ENCODE data around the gene PDE6B.
"Not testable (repeated sequence)": the region's sequence is repeated elsewhere in the genome, so short reads cannot be mapped to it uniquely, and the experiment has no call there.

PDE6B gene

DNA sequence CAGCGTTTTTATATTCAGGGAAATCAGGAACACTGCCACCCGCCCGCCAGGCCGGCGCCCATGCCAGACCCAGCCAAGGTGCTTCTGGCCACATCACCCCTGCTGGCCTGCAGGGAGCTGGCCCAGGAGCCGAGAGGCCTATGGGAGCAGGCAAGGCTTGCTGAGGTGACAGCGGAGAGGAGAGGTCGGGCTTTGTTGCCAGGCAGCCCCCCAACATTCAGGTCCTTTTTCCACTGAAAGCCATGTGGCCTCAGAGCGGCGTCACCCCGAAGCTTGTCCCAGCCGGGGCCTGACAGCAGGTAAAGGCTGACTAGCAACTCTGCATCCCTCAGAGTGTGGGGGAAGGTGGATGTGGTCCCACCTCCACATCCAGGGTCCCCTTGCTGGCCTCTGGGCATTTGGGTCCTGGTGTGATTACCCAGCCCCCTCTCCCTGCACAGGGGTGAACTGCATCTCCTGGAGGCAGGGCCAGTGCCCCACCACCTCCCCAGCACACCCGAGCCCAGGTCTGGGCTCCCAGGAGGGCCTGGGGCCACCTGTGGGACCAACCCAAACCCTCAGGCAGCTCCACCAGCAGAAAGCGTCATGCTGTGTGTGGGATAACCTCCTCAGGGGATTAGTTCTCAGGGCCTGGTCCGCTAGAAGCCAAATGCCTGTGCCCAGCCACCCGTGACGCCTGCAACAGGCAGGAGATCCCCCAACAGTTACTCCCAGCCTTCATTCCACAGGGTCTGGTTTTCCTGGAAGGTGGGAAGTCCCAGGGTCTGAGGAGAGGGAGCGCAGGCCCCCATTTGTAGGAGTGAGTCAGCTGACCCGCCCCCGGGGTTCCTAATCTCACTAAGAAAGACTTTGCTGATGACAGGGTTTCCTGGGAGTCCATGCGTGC lies at the start of gene PDE6B:
Gene PDE6B, plus strand, starts transcription at position 869 of the 886 bp plus-strand sequence. CDS start 54 bp downstream, outside the sequence.
- no peak for DNase-seq (ENCODE audit: low read depth in 3 of 3)

DNA sequence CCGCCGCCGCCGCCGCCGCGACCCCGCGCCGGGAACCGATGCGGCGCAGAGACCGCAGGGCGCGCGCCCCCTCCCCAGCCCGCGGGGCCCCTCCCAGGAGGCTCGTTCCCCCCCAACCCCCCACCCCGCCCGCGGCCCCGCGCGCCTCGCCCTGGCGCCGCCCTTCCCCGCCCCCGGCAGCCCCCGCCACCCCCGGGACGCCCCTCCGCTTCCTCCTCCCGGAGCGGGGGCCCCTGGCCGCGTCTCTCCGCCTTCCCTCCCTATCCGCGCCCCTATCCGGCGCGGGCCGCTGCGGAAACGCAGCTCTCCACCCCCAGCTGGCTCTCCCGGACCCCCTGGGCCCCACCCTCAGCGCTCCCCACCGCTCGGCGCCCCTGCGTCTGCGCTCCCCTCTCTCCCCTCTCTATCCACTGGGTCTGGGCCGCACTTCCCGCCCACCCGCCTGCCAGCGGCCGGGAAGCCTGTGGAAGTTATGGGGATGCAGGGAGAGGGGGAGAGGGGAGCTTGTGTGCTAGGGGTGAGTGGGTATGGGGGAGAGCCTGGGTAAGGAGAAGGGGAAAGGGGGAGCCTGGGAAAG lies 49.0 kb upstream of the PDE6B start, which contains the start of gene TMEM271:
Gene TMEM271, minus strand, starts transcription at position 51 of the 577 bp plus-strand sequence. CDS start 233 bp downstream, outside the sequence.
- no peak for DNase-seq (ENCODE audit: low read depth in 3 of 3)

DNA sequence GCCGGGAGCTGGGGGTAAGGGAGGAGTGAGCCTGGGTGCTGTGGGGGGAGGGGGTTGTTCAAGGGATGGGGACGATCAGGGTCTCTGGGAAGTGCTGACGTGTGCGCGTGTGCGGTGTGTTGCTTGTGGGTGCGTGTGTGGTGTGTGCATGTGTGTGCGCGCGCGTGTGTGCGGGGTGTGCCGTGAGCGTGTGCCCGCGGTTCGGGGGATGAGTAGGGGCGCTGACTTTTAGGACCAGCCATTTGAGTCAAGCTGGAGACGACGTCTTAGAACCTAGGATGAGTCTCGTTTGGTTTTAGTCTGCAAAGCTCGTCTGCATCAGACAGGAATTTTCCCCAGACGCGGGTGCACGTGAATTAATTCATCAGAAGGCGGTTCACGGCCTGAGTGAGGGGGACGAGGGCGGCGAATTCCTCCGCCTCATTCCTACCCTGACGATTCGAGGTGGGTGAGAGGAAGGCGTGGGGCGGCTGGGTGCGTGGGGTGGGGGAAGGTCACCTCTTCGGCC lies 48.3 kb upstream of the PDE6B start:
- no peak for DNase-seq (ENCODE audit: low read depth in 3 of 3)

DNA sequence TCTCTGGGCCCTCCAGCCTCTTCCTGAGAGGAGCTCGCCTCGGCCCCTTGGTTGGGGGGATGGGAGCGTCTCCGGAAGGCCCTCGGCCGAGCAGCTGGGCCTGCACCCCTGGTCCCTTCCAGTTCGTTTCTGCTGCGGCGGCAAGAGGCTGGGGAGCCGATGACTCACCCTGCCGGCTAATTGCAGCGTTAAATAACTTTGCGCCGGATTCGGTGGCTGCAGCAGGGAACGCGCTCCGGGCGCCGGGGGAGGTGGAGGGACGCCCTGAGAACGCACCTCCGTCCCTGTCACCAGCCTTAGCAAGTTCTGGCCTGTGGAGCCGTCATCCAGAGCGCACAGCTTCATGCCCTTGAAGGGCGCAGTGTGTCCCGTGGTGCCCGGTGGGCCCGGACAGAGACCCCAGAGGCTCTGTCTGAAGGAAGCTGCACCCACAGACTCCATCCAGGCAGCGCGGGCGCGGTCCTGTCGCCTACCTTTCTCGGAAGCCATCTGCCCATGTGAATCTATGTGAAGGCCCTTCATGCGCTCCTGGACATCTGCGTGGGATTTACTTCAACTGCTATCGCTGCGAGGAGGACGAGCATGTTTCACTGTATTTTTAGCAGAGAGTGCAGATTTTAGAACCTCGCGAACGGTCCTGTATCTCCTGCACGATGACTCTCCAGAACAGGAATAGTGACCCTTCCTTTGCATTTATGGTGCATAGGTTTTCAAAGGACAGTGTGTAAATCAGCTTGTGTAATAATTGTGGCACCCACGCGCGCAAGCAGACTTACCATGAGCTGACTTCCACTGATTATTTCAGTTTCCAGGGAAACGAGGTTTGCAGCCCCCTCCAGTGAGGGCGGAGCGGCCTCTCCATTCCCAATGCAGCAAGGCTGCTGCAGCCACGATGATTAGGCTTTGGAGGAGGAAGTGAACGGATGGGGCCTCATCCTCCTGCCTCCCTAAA lies 47.6 kb upstream of the PDE6B start:
- no peak for DNase-seq (ENCODE audit: low read depth in 3 of 3)

DNA sequence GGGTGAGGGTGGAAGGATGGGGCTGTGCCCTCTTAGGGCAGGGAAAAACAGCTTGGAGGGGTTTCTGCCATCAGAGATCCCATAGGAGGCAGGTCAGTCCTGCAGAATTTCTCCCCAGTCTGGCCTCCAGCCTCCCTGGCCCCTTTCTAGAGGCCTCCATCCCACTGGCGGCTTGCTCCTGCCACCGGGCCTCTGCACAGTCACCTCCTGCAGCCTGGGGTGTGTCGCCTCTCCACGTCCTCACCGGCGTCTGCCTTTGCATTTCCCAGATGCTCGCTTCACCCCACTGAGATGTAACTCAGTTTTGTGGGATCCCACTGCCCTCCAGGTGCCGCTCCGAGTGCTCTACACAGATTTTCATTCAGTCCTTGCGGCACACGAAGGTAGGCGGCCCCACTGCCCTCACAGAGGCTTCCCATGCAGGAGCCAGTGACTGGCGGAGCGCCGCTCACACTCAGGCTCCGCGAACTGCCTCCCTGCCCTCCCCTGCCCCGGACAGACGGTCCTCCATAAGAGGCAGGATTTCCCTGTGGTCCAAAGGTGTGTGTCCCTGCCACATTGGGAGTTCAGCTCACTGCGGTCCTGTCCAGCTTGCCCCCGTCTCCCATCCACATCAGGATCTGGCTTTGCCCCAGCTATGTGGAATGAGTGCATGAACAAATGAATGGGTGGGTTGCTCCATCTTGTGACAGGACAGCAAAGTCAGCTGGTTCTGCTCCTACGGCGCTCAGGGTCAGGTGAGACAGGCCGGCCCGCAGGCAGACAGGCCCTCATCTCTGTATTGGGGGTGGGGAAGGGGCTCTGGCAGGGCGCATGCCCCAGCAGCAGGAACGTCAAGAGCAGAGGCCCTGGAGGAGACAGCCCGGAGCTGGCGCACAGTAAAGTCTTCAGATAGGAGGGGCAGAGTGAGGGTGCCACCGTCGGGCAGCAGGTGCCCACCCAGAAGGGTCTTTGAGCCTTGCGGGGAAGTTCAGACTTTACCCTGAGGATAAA lies 46.6 kb upstream of the PDE6B start:
- no peak for DNase-seq (ENCODE audit: low read depth in 3 of 3)

DNA sequence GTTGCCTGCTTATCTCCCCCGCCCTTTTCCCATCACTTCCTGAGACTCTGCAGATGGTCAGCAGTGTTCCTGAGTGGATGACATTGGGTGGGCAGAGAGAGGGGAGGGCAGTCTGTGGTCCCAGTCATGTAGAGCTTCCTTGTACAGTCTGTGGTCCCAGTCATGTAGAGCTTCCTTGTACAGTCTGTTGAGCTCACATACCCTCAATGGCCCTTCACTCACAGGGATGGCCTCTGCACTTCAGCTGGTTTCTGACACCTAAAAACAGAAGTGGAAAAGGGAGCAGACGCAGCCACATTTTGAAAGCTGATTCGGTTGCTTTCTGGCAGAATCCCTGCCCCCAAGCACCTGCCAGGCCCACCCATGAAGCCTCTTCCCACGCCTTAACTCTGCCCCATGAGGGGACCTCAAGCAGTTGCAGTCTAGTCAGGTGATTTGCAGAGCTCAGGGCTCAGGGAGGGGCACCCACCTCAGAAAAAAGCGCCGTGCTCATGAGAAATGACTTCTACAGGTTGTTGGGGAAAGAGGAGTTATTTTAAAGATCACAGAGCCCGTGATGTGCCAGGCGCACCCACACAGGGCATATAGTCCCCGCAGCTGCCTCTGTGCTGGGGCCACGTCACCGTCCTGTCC lies 45.7 kb upstream of the PDE6B start:
- no peak for DNase-seq (ENCODE audit: low read depth in 3 of 3)

DNA sequence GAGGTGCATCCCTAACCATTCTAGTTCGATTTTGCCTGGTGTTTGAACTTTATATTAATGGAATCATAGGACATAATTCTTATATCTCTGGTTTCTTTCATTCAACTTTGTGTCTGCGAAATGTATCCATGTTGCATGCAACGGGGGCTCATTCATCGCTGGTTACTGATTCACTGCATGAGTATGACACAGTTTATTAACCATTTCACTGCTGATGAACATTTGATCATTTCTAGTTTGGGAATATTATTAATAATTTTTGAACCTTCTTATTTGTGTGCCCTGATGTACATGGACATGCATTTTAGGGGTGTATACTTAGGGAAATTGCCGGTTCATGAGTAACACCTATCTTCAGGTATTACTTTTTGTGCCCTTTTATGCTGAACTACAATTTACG lies 44.2 kb upstream of the PDE6B start:
- DNase-seq (ENCODE audit: low read depth in 3 of 3), result no peak

DNA sequence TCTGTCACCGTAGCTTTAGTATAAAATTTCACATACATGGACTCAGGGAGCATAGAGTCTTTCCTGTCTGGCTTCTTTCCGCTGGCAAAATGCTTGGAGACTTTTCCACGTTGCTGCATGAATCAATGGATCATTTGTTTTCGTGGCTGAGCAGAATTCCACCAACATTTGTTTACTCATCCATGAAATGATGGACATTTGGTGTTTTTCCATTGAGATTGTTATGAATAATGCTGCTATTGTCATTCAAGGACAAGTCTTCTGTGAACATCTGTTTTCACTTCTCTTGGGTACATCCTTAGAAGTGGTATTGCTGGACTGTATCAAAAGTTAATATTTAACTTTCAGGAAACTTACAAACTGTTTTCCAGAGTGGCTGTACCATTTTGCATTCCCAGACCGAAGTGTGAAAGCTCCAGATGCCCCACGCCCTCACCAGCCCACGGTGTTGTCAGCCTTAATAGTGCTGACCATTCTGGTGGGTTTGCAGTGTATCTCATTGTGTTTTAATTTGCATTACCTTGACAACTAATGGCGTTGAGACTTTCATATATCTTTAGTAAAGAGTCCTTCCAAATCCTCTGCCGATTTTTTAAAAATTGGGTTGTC lies 43.5 kb upstream of the PDE6B start:
- no peak for DNase-seq (ENCODE audit: low read depth in 3 of 3)

DNA sequence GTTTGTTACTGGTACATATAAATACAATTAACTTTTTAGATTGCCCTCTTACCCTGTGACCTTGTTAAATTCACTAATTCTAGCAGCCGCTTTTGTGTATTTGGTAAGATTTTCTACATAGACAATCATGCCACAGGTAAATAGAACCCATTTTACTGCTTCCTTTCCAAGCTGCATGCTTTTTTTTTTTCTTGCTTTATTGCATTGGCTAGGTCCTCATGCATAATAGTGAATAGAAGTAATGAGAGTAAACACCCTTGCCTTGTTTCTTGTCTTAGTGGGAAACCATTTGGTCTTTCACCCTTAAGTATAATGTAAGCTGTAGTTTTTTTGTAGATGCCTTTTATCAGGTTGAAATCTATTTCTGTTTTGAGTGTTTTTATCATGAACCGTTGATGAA lies 41.6 kb upstream of the PDE6B start:
- no peak for DNase-seq (ENCODE audit: low read depth in 3 of 3)

DNA sequence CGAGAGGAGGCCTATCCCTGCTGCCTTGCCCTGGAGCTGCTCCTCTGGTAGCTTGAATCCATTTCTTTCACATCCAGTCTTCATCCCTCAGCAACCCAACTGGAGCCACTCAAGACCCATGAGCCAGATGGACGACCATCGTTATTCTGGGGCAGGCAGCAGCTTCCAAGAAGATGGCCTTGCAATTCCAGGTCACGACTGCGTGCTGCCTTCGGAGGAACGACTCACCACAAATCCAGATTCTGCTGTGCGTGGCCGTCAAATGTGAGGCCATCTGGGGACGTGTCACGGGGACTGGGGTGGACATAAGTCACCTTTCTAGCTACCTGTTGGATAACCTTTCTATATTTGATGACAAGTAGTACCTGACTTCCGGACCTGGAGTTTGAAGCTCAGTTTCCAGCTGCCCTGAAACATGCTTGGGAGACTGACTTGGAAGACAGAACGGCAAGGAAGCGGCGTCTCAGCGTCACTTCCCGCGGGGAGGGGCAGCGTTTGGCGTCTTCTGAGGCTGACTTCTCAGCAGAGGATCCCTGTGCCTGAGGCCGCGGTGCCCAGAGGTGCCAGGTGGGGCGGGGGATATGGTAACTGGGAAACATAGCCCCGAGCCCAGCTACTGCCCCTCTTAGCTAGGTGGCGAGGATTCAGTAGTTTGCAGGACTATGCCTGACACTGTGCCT lies 37.6 kb upstream of the PDE6B start:
- no peak for DNase-seq (ENCODE audit: low read depth in 3 of 3)

DNA sequence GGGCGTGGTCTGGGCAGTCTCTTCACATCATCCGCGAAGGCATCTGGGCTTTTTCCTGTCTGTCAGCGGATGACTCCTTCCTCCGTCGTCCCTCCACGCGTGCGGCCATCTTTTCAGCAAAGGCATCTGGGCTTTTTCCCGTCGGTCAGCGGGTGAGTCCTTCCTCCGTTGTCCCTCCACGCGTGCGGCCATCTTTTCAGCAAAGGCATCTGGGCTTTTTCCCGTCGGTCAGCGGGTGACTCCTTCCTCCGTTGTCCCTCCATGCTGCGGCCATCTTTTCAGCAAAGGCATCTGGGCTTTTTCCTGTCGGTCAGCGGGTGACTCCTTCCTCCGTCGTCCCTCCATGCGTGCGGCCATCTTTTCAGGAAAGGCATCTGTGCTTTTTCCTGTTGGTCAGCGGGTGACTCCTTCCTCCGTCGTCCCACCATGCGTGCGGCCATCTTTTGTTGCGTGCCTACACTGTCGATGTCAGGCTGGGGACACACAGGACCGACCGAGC lies 37.0 kb upstream of the PDE6B start:
- DNase-seq (ENCODE audit: low read depth in 3 of 3), result no peak

DNA sequence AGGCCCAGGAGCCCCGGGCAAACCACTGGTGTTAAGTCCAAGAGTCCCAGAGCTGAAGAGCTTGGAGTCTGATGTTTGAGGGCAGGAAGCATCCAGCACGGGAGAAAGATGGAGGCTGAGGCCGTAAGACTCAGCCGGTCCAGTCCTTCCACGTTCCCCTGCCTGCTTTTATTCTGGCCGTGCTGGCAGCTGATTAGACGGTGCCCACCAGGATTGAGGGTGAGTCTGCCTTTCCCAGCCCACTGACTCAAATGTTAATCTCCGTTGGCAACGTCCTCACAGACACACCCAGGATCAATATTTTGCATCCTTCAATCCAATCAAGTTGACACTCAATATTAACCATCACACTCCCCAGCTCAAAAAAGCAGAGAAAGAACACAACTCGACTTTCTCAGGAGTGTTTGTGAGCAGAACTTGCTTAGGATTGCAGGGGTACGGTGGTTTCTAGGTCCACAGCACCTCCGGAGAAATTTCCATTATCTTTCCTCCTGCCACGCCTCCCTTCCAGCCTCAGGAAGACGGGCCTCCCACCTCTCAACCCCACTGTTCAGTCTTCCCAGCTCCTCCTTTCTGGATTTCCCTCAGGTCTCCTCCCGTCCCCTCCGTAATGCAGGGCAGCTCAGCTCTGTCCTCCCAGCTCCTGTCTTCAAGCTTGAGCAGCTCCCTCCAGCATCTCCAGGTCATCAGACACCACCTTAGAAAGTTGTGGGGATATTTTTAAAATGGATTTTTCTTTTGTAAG lies 36.0 kb upstream of the PDE6B start:
- DNase-seq (ENCODE audit: low read depth in 3 of 3), result no peak

DNA sequence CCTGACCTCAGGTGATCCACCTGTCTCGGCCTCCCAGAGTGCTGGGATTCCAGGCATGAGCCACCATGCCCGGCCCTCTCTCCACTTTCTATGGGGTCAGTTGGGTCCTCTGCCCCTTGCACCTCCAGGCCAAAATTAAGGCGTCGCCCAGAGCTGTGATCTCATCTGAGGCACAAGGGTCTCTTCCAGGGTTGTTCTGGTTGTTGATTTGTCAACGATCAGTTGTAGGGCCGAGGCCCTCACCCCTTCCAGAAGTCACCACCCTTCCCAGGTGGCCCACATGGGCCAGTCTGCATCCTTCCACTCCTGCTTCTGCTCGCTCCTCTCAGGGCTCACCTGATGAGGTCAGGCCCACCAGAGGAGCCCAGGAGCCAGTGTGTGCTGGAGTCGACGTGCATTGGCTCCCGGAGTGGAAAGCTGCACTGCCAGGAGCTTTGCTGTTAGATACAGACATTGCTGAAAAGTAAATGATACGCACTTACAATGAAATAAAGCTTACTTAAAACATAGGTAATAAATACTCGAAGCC lies 35.0 kb upstream of the PDE6B start:
- no peak for DNase-seq (ENCODE audit: low read depth in 3 of 3)

DNA sequence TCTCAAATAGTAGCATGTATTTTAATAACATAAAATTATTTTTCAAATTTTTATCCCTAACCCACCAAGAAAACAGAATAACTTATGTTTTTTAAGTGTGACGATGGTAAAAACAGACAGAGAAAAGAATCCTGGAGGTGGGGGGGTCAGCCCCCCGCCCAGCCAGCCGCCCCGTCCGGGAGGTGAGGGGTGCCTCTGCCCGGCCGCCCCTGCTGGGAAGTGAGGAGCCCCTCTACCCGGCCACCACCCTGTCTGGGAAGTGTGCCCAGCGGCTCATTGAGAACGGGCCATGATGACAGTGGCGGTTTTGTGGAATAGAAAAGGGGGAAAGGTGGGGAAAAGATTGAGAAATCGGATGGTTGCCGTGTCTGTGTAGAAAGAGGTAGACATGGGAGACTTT lies 33.2 kb upstream of the PDE6B start:
- not testable (repeated sequence) for DNase-seq (ENCODE audit: low read depth in 3 of 3)

DNA sequence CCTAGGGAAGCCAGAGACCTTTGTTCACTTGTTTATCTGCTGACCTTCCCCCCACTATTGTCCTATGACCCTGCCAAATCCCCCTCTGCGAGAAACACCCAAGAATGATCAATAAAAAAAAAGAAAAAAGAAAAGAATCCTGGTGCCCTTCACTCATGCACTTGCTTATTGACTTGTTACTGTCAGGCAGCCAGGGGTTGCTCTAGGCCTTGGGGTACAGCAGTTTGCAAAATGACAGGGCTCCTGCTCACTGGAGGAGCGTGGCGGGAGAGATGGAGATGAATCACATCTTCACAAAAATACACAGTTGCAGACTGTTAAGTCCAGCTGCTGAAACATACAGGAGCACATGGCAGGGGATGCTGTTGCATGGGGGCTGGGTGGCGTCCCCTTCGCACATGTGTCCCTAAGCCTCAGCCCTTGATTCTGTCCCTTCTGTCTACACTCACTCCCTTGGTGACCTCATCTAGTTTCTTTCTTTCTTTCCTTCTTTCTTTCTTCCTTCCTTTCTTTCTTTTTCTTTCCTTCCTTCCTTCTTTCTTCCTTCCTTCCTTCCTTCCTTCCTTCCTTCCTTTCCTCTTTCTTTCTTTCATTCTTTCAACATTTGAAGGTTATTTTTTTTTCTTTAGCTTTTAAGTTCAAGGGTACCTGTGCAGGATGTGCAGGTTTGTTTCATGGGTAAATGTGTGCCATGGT lies 32.4 kb upstream of the PDE6B start:
- no peak for DNase-seq (ENCODE audit: low read depth in 3 of 3)

DNA sequence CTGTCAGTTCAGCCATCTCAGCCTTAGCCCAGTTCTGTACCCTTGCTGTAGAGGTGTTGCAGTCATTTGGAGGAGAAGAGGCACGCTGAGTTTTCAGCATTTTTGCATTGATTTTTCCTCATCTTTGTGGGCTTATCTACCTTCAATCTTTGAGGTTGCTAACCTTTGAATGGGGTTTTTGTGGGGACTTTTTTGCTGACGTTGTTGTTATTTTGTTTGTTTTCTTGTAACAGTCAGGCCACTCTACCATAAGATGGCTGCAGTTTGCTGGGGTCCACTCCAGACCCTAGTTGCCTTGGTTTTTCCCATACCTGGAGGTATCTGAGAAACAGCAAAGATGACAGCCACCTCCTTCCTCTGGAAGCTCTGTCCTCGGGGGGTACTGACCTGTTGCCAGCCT lies 26.4 kb upstream of the PDE6B start:
- DNase-seq (ENCODE audit: low read depth in 3 of 3), result no peak

DNA sequence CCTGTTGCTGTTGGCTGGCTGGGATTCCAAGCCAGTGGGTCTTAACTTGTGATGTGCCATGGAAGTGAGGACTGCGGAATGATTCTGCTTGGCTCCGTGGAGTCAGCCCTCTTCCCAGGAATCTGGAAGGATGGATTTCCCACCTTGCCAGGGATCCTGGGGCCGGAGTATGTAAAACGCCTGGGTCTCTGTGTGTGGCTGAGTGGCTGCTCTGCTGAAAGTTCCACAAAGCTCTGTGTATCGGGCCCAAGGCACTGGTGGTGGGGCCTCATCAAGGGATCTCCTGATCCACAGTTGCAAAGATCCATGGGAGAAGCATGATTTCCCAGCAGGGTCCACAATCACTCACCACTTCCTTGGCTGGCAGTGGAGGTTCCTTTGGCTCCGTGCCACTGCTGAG lies 25.2 kb upstream of the PDE6B start:
- DNase-seq (ENCODE audit: low read depth in 3 of 3), result no peak
